GM23248 (cell line): ENCODE measurements around the gene ACVR1. TPM values are rescaled to one million over a fixed set of nuclear protein-coding genes. Genes with fewer than 3 reads are reported as not detected.

ENCODE experiments used
- DNase-seq: peaks from one replicate; pipeline ENCODE4 v3.0.0-alpha.2; 2015
- H2AFZ ChIP-seq: fragments of 200-600 bp; sonication (generic); 2 replicates; pipeline ENCODE4 v1.6.1; 2016; ENCODE audit warnings: antibody characterized with exemption
- H3F3A ChIP-seq: fragments of 200-600 bp; sonication (generic); 2 replicates; pipeline ENCODE4 v1.6.1; 2016; ENCODE audit warnings: mild to moderate bottlenecking, antibody characterized with exemption, mixed run types; ENCODE audit not compliant: insufficient read depth
- H3K27ac ChIP-seq: fragments of 200-600 bp; sonication (generic); 2 replicates; pipeline ENCODE4 v1.5.1; 2016; ENCODE audit warnings: mild to moderate bottlenecking
- H3K27me3 ChIP-seq: fragments of 200-600 bp; sonication (generic); replicated peaks from 2 replicates; pipeline ENCODE4 v1.6.1; 2016; ENCODE audit warnings: mild to moderate bottlenecking; ENCODE audit not compliant: insufficient read depth
- H3K36me3 ChIP-seq: fragments of 200-600 bp; sonication (generic); 2 replicates; pipeline ENCODE4 v1.6.1; 2016; ENCODE audit warnings: low read depth, mild to moderate bottlenecking
- H3K4me1 ChIP-seq: fragments of 200-600 bp; sonication (generic); 2 replicates; pipeline ENCODE4 v1.6.1; 2016; ENCODE audit warnings: mild to moderate bottlenecking; ENCODE audit not compliant: insufficient read depth
- H3K4me2 ChIP-seq: fragments of 200-600 bp; sonication (generic); one replicate; pipeline ENCODE4 v1.6.1; 2016; ENCODE audit warnings: mild to moderate bottlenecking; ENCODE audit not compliant: unreplicated experiment
- H3K4me3 ChIP-seq: fragments of 200-600 bp; sonication (generic); 2 replicates; pipeline ENCODE4 v1.5.1; 2016; ENCODE audit warnings: mild to moderate bottlenecking
- H3K79me2 ChIP-seq: fragments of 200-600 bp; sonication (generic); 2 replicates; pipeline ENCODE4 v1.6.1; 2016; ENCODE audit warnings: mild to moderate bottlenecking; ENCODE audit not compliant: insufficient read depth
- H3K9ac ChIP-seq: fragments of 200-600 bp; sonication (generic); 2 replicates; pipeline ENCODE4 v1.6.1; 2016; ENCODE audit warnings: mild to moderate bottlenecking
- H3K9me2 ChIP-seq: fragments of 200-600 bp; sonication (generic); 2 replicates; pipeline ENCODE4 v1.6.1; 2016; ENCODE audit warnings: mixed run types, mild to moderate bottlenecking, moderate library complexity; ENCODE audit not compliant: insufficient read depth
- H3K9me3 ChIP-seq: fragments of 200-600 bp; sonication (generic); one replicate; pipeline ENCODE4 v1.6.1; 2017; ENCODE audit warnings: low read depth
- H4K20me1 ChIP-seq: fragments of 200-600 bp; sonication (generic); 2 replicates; pipeline ENCODE4 v1.6.0; 2016; ENCODE audit not compliant: insufficient read depth
- EZH2 ChIP-seq: fragments of 200-600 bp; sonication (generic); IDR thresholded peaks from 2 replicates; pipeline ENCODE4 v1.6.1; 2018; ENCODE audit warnings: antibody characterized with exemption, mild to moderate bottlenecking; ENCODE audit not compliant: insufficient read depth, poor library complexity, severe bottlenecking
- EZH2phosphoT487 ChIP-seq: fragments of 200-600 bp; sonication (generic); IDR thresholded peaks from 2 replicates; pipeline ENCODE4 v1.6.1; 2018; ENCODE audit warnings: antibody characterized with exemption, moderate library complexity, mild to moderate bottlenecking, low read depth; ENCODE audit not compliant: insufficient read depth
- WGBS, 2 experiments: methylation state at CpG; one replicate each; pipeline ENCODE4 v1.1.6; 2015 to 2017; ENCODE audit warnings: low lambda C conversion rate in 2 of 2, low coverage in 1 of 2; ENCODE audit errors: missing lambda C conversion rate in 2 of 2; 5-methylcytosine and 5-hydroxymethylcytosine counted together
- in situ Hi-C: fragments of 300-500 bp; cut with MboI; formaldehyde crosslinking; loops from 2 replicates; pipeline ENCODE4 v1.15.0; 2020
- polyA plus RNA-seq: library from polyadenylated mRNA; unstranded; fragments of >200 nt; fragmentation: Nextera tagmentation; extraction: Ambion mirVana; gene quantifications from 2 replicates; pipeline ENCODE4 v1.2.1, GENCODE V29; 2016
- total RNA-seq: library from RNA; depleted of rRNA; stranded (reverse); fragments of >200 nt; shearing (Covaris generic); gene quantifications from 2 replicates; pipeline ENCODE4 v1.2.3, GENCODE V29; 2014

ACVR1 gene
- total and polyA plus RNA-seq, 2 experiments from 2014 or later = 16.2 to 31.3 TPM

DNA sequence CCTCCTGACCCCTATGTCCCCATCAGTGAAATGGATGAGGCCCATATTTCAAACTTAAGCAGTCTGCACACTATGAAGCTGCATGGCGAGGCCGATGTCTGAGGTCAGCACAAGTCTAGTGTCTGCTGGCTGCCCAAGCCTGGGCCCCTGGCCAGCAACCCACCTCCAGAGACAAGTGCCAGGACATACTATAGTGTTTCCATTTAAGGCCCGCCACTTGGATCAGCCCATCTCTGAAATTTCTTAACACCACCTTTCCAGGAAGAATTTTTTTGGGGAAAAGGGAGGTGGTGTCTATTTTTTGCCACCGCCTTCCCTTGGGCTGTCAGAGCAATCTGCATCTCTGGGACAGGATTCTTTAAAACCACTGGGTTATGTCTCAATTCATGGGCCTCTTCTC, 1.8 kb downstream of the ACVR1 start:
- Histone ChIP-seq H3K27ac (peak overlapping the region; percentile 87), H3K9me2 (no peaks in the 10 kb centered on the region), H3K27me3 (no peaks in the 10 kb centered on the region), H3K4me1 (peaks cover 21% of the 10 kb centered on the region), H3K4me3 (peak overlapping the region; percentile 91), H3F3A (peaks cover 19% of the 10 kb centered on the region), H3K9me3 (no peaks in the 10 kb centered on the region), H3K9ac (peak overlapping the region; percentile 87), H3K79me2 (peaks cover 54% of the 10 kb centered on the region), H2AFZ (peak overlapping the region; percentile 61), H4K20me1 (0 out of 2 replicates have a peak, but pooled peaks cover 6% of the 10 kb centered on the region), H3K36me3 (no peaks in the 10 kb centered on the region), H3K4me2 (peak overlapping the region; percentile 92)
- WGBS, 2 experiments = 97 to 98% methylated on average over 4 of the region's 4 CpGs
- in situ Hi-C loops = no loop called here
- DNase-seq = peak; percentile 38
- TF ChIP-seq EZH2phosphoT487 (no peak), EZH2 (no peak)

GRCh38 chr2:157872791-157873190, 3.3 kb downstream of the ACVR1 start:
- H4K20me1 ChIP-seq = 0 out of 2 replicates have a peak, but pooled peaks cover 10% of the 10 kb centered on the region

DNA sequence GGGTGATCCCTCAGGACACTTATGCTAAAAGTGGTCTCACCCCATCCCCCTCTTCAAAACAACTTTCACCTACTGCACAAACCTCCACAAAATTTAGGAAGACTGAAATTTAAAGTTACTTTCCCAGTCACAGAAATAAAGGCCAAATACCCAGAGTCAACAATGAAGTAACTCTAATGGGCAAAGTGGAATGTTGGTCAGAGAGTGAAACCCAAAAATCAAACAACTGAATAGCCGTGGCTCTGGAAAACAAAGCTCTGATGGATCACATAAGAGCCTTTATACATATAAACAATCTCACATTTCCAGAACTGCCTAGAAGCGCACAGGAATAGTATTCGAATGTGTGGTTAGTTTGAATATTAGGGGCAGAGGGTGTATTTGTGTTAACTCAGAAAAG, 4.7 kb downstream of the ACVR1 start:
- H3K79me2 ChIP-seq = peaks cover 83% of the 10 kb centered on the region
- 88 to 94% methylated on average over 3 of the region's 3 CpGs for WGBS, 2 experiments
- no peak overlapping the region for H3K9ac ChIP-seq
- H3K9me2 ChIP-seq = no peaks in the 10 kb centered on the region
- H2AFZ ChIP-seq = no peak overlapping the region
- in situ Hi-C loops = no loop called here
- H3K4me3 ChIP-seq = no peak overlapping the region
- no peak for DNase-seq
- peaks cover 10% of the 10 kb centered on the region for H3F3A ChIP-seq
- 0 out of 2 replicates have a peak, but pooled peaks cover 10% of the 10 kb centered on the region for H4K20me1 ChIP-seq
- no peaks in the 10 kb centered on the region for H3K36me3 ChIP-seq
- H3K4me2 ChIP-seq = no peak overlapping the region
- peaks cover 24% of the 10 kb centered on the region for H3K4me1 ChIP-seq
- TF ChIP-seq EZH2 (no peak), EZH2phosphoT487 (no peak)
- H3K9me3 ChIP-seq = no peaks in the 10 kb centered on the region
- no peaks in the 10 kb centered on the region for H3K27me3 ChIP-seq
- no peak overlapping the region for H3K27ac ChIP-seq

More at GRCh38 chr2:157872791-157873190, 3.3 kb downstream of the ACVR1 start:
- Histone ChIP-seq H3K9me3 (no peaks in the 10 kb centered on the region), H3K4me2 (no peak overlapping the region), H3F3A (peaks cover 19% of the 10 kb centered on the region), H3K36me3 (no peaks in the 10 kb centered on the region), H3K27me3 (no peaks in the 10 kb centered on the region), H2AFZ (no peak overlapping the region), H3K4me1 (peaks cover 28% of the 10 kb centered on the region), H3K27ac (no peak overlapping the region), H3K79me2 (peaks cover 70% of the 10 kb centered on the region), H3K9ac (no peak overlapping the region), H3K9me2 (no peaks in the 10 kb centered on the region), H3K4me3 (no peak overlapping the region)
- 96 to 98% methylated on average over 2 of the region's 2 CpGs for WGBS, 2 experiments
- no peak for DNase-seq
- TF ChIP-seq EZH2 = no peak
- TF ChIP-seq EZH2phosphoT487 = no peak
- in situ Hi-C loops = no loop called here

DNA sequence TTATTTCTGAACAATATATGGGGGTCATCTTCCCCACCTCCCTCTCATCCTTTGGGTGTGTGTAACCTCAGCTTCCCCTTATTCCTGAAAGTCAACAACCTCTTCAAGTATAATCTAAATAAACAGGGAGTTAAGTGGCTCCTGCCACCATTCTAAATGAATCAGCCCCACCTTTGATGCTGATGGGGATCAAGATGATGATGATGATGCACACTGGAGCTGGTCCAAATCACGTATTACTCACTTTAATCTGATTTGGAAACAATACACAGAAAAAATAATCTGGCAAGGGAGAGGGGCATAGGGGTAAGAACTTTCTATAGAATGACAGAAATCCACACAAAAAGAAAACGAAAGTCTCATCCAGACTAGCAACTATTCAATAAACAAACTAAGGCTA, 7.1 kb downstream of the ACVR1 start:
- H3F3A ChIP-seq = peaks cover 2% of the 10 kb centered on the region
- peak; percentile 19 for DNase-seq
- peaks cover 100% of the 10 kb centered on the region for H3K79me2 ChIP-seq
- H3K27me3 ChIP-seq = no peaks in the 10 kb centered on the region
- H3K4me1 ChIP-seq = peaks cover 24% of the 10 kb centered on the region
- no peak overlapping the region for H3K27ac ChIP-seq
- WGBS, 2 experiments = 51 to 53% methylated on average over 2 of the region's 2 CpGs
- H3K9me2 ChIP-seq = no peaks in the 10 kb centered on the region
- TF ChIP-seq EZH2phosphoT487 = no peak
- no peak for TF ChIP-seq EZH2
- H4K20me1 ChIP-seq = 0 out of 2 replicates have a peak, but pooled peaks cover 8% of the 10 kb centered on the region
- in situ Hi-C loops = no loop called here
- no peaks in the 10 kb centered on the region for H3K36me3 ChIP-seq
- no peak overlapping the region for H3K4me2 ChIP-seq
- no peak overlapping the region for H3K4me3 ChIP-seq
- H3K9ac ChIP-seq = no peak overlapping the region
- no peaks in the 10 kb centered on the region for H3K9me3 ChIP-seq
- H2AFZ ChIP-seq = no peak overlapping the region

DNA sequence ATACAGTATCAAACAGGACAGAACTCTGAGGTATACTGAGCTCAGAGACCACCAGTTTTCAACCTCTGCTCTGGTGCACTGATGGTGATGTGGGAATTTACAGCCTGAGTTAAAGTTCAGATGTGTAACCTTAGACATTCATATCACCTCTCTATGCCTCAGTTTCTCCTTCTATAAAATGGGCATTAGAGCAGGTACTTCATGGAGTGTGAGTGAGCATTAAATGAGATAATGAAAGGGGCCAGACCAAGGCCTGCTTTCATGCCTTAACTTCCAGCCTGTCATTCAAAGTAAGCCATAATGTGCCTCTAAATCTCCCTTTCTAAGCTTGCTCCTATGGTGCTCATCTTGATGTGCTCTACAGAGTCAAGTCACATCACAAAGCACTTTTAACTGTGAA, 8.4 kb downstream of the ACVR1 start:
- no peak overlapping the region for H3K27ac ChIP-seq
- in situ Hi-C loops = no loop called here

More for the DNA sequence above, 8.4 kb downstream of the ACVR1 start:
- Histone ChIP-seq H3K4me2 (no peak overlapping the region), H3K9ac (no peak overlapping the region), H3K27me3 (no peaks in the 10 kb centered on the region), H3K9me2 (no peaks in the 10 kb centered on the region), H4K20me1 (0 out of 2 replicates have a peak, but pooled peaks cover 4% of the 10 kb centered on the region), H3K9me3 (no peaks in the 10 kb centered on the region), H3K4me1 (peaks cover 15% of the 10 kb centered on the region), H3K79me2 (peaks cover 100% of the 10 kb centered on the region), H3F3A (no peaks in the 10 kb centered on the region), H3K4me3 (no peak overlapping the region), H2AFZ (no peak overlapping the region), H3K36me3 (no peaks in the 10 kb centered on the region)
- TF ChIP-seq EZH2 = no peak
- no peak for TF ChIP-seq EZH2phosphoT487
- DNase-seq = no peak
